ENCODE results near the gene HSDL1.

DNA sequence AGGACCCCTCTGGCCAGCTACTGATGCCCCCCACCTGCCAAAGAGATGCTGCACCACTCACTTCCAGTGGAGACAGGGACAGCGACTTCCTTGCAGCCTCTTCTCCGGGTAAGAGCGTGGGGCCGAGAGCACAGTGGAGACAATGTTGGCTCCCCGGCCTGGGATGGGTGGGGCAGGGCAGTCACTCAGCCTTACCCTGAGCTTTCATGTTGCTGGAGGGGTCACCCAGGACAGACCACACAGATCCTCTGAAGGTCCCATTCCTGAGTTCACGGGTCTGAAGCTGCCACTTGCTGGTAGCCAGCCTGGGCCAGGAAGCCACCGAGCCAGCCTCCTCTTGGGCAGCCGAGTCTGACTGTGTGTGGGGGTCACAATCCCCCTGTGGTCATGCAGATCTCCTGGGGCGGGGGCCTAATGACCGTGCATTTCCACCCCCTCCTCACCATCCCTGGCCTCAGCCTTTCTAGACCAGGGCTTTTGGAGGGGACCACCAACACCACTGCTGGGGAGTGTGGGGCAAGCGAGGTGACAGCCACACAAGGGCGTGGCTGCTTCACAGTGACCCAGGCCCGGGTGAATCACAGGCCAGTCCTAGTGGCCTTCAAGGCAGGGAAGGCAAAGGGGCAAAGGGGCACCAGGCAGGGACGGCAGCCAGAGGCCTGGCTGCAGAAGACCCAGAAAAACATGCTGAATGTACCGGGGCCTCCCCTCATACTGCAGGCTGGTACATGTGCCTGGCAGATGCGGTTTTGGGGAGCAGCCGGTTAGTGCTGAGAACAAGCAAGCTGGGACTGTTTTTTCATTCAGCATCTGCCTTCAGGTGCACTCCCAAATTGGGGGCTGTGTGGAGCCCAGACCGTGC lies 31.4 kb upstream of the HSDL1 start:
- TF ChIP-seq TAF1 (conservative IDR thresholded peaks at IDR 0.05) = no peak
- TF ChIP-seq, protein P1, sequence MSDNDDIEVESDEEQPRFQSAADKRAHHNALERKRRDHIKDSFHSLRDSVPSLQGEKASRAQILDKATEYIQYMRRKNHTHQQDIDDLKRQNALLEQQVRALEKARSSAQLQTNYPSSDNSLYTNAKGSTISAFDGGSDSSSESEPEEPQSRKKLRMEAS (IDR thresholded peaks at IDR 0.05) = no peak
- TF ChIP-seq, protein P2, sequence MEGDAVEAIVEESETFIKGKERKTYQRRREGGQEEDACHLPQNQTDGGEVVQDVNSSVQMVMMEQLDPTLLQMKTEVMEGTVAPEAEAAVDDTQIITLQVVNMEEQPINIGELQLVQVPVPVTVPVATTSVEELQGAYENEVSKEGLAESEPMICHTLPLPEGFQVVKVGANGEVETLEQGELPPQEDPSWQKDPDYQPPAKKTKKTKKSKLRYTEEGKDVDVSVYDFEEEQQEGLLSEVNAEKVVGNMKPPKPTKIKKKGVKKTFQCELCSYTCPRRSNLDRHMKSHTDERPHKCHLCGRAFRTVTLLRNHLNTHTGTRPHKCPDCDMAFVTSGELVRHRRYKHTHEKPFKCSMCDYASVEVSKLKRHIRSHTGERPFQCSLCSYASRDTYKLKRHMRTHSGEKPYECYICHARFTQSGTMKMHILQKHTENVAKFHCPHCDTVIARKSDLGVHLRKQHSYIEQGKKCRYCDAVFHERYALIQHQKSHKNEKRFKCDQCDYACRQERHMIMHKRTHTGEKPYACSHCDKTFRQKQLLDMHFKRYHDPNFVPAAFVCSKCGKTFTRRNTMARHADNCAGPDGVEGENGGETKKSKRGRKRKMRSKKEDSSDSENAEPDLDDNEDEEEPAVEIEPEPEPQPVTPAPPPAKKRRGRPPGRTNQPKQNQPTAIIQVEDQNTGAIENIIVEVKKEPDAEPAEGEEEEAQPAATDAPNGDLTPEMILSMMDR (IDR thresholded peaks at IDR 0.05; ENCODE audit: low read depth, low read length, missing input control) = no peak
- no peak for TF ChIP-seq JUND (IDR thresholded peaks at IDR 0.05)
- TF ChIP-seq SP1 (IDR thresholded peaks at IDR 0.05) = no peak
- no peak for TF ChIP-seq YY1 (IDR thresholded peaks at IDR 0.05)
- TF ChIP-seq, protein P3, sequence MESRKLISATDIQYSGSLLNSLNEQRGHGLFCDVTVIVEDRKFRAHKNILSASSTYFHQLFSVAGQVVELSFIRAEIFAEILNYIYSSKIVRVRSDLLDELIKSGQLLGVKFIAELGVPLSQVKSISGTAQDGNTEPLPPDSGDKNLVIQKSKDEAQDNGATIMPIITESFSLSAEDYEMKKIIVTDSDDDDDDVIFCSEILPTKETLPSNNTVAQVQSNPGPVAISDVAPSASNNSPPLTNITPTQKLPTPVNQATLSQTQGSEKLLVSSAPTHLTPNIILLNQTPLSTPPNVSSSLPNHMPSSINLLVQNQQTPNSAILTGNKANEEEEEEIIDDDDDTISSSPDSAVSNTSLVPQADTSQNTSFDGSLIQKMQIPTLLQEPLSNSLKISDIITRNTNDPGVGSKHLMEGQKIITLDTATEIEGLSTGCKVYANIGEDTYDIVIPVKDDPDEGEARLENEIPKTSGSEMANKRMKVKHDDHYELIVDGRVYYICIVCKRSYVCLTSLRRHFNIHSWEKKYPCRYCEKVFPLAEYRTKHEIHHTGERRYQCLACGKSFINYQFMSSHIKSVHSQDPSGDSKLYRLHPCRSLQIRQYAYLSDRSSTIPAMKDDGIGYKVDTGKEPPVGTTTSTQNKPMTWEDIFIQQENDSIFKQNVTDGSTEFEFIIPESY (IDR thresholded peaks at IDR 0.05) = no peak
- TF ChIP-seq, protein P4, sequence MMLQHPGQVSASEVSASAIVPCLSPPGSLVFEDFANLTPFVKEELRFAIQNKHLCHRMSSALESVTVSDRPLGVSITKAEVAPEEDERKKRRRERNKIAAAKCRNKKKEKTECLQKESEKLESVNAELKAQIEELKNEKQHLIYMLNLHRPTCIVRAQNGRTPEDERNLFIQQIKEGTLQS (IDR thresholded peaks at IDR 0.05) = no peak
